K562 (cell line): ENCODE data around the gene AVPR1B. TPM values are rescaled to one million over a fixed set of nuclear protein-coding genes. Genes with fewer than 3 reads are reported as not detected.

Experiments
- FOS ChIP-seq: IDR thresholded peaks from 3 replicates; pipeline ENCODE4 v1.6.1; 2011; ENCODE audit not compliant: insufficient read length; ENCODE audit errors: extremely low read depth
- KLF6 ChIP-seq: fragments of 250-450 bp; sonication (Bioruptor Pico); IDR thresholded peaks from 2 replicates; pipeline ENCODE4 v1.4.0; 2020; ENCODE audit warnings: mild to moderate bottlenecking, moderate library complexity, borderline replicate concordance
- MYC ChIP-seq, 2 experiments: fragments of 250-450 bp in 1 of 2; sonication (Bioruptor Pico) in 1 of 2; IDR thresholded peaks; 2 replicates each; pipeline versions ENCODE4 v1.5.1 to v1.6.1; 2012 to 2021; ENCODE audit warnings: low read depth in 2 of 2, borderline replicate concordance in 1 of 2, improper control_type of control experiment in 1 of 2, low read length in 1 of 2, mild to moderate bottlenecking in 1 of 2, moderate library complexity in 1 of 2
- NCOA4 ChIP-seq: fragments of 450-650 bp; IDR thresholded peaks from 2 replicates; pipeline ENCODE4 v1.6.1; 2018; ENCODE audit warnings: mild to moderate bottlenecking; ENCODE audit not compliant: partially characterized antibody
- NFATC3 ChIP-seq: fragments of 450-650 bp; IDR thresholded peaks from 2 replicates; pipeline ENCODE4 v1.6.1; 2017; ENCODE audit warnings: mild to moderate bottlenecking
- polyA plus RNA-seq, 8 experiments: library from polyadenylated mRNA; depleted of rRNA in 4 of 8; stranded (reverse) in 5 of 8; unstranded in 3 of 8; fragments of >200 nt; fragmentation: Nextera tagmentation in 2 of 8; fragmentation: Illumina TruSeq in 1 of 8; extraction: Ambion mirVana in 2 of 8; extraction: Trizol in 1 of 8; gene quantifications; 2 replicates each; pipeline versions ENCODE4 v1.2.1 to v1.2.3, GENCODE V29; 2011 to 2014; ENCODE audit warnings: inconsistent platforms in 1 of 8, missing spikeins in 1 of 8
- total RNA-seq, 7 experiments: library from RNA; depleted of rRNA in 6 of 7; stranded (reverse); fragments of >200 nt in 6 of 7; fragmentation: Illumina TruSeq in 2 of 7; extraction: Trizol in 2 of 7; gene quantifications; 2 replicates each; pipeline versions ENCODE4 v1.2.1 to v1.2.3, GENCODE V29; 2011 to 2021; ENCODE audit warnings: low replicate concordance in 1 of 7
- TF ChIP-seq, protein P1 (sequence below): fragments of 250-450 bp; sonication (Bioruptor Pico); IDR thresholded peaks from 2 replicates; pipeline ENCODE4 v1.9.0; 2021; ENCODE audit warnings: mild to moderate bottlenecking, inconsistent platforms
- TF ChIP-seq, protein P2 (sequence below): sonication (generic); formaldehyde crosslinking; IDR thresholded peaks from 2 replicates; pipeline ENCODE4 v1.8.0; 2022; ENCODE audit warnings: mild to moderate bottlenecking, missing genetic modification reagents
- TF ChIP-seq, protein P3 (sequence below): sonication (generic); formaldehyde crosslinking; IDR thresholded peaks from 2 replicates; pipeline ENCODE4 v1.8.1; 2023; ENCODE audit warnings: mild to moderate bottlenecking, missing genetic modification reagents

Gene AVPR1B
- total and polyA plus RNA-seq, 9 of the 15 experiments (the other 6 are each of a cell fraction or from before 2014, with no cell fraction given): not detected

DNA sequence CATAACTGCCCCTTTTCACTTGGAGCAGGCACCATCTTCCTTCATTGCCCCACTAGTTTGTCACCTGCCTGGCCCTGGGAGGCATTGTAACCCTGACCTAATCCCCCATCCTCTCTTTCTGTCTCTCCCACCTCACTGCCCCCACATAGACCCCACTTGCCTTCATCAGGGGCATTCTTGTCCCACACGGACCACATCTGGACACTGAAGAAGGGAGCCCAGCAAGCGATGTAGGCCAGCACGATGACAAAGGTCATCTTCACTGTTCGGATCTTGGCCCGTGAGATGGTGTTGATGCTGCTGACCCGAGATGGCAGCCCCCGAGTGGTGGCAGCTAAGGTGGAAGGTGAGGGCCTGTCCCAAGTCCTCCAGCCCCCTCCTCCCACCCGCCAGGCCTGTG lies 1.4 kb downstream of the AVPR1B start (continued):
- TF ChIP-seq, protein P1, sequence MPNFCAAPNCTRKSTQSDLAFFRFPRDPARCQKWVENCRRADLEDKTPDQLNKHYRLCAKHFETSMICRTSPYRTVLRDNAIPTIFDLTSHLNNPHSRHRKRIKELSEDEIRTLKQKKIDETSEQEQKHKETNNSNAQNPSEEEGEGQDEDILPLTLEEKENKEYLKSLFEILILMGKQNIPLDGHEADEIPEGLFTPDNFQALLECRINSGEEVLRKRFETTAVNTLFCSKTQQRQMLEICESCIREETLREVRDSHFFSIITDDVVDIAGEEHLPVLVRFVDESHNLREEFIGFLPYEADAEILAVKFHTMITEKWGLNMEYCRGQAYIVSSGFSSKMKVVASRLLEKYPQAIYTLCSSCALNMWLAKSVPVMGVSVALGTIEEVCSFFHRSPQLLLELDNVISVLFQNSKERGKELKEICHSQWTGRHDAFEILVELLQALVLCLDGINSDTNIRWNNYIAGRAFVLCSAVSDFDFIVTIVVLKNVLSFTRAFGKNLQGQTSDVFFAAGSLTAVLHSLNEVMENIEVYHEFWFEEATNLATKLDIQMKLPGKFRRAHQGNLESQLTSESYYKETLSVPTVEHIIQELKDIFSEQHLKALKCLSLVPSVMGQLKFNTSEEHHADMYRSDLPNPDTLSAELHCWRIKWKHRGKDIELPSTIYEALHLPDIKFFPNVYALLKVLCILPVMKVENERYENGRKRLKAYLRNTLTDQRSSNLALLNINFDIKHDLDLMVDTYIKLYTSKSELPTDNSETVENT: no peak
- TF ChIP-seq FOS (no peak), MYC (IDR thresholded peaks at IDR 0.05; ENCODE audit: low read depth, low read length) (no peak), MYC (CRISPR knock-in tag; IDR thresholded peaks at IDR 0.05; ENCODE audit: borderline replicate concordance, low read depth) (no peak), NFATC3 (no peak), KLF6 (no peak), NCOA4 (no peak)
- TF ChIP-seq, protein P2, sequence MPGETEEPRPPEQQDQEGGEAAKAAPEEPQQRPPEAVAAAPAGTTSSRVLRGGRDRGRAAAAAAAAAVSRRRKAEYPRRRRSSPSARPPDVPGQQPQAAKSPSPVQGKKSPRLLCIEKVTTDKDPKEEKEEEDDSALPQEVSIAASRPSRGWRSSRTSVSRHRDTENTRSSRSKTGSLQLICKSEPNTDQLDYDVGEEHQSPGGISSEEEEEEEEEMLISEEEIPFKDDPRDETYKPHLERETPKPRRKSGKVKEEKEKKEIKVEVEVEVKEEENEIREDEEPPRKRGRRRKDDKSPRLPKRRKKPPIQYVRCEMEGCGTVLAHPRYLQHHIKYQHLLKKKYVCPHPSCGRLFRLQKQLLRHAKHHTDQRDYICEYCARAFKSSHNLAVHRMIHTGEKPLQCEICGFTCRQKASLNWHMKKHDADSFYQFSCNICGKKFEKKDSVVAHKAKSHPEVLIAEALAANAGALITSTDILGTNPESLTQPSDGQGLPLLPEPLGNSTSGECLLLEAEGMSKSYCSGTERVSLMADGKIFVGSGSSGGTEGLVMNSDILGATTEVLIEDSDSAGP (CRISPR knock-in tag): no peak
- TF ChIP-seq, protein P3, sequence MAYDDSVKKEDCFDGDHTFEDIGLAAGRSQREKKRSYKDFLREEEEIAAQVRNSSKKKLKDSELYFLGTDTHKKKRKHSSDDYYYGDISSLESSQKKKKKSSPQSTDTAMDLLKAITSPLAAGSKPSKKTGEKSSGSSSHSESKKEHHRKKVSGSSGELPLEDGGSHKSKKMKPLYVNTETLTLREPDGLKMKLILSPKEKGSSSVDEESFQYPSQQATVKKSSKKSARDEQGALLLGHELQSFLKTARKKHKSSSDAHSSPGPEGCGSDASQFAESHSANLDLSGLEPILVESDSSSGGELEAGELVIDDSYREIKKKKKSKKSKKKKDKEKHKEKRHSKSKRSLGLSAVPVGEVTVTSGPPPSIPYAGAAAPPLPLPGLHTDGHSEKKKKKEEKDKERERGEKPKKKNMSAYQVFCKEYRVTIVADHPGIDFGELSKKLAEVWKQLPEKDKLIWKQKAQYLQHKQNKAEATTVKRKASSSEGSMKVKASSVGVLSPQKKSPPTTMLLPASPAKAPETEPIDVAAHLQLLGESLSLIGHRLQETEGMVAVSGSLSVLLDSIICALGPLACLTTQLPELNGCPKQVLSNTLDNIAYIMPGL (CRISPR knock-in tag): no peak
